Measurements from ENCODE around the gene RPIA. TPM values are rescaled to one million over a fixed set of nuclear protein-coding genes. Genes with fewer than 3 reads are reported as not detected.

The RPIA gene
- total RNA-seq, 4 donors from 2014 or later = 7.9 to 20.5 (median 10.9) TPM

DNA sequence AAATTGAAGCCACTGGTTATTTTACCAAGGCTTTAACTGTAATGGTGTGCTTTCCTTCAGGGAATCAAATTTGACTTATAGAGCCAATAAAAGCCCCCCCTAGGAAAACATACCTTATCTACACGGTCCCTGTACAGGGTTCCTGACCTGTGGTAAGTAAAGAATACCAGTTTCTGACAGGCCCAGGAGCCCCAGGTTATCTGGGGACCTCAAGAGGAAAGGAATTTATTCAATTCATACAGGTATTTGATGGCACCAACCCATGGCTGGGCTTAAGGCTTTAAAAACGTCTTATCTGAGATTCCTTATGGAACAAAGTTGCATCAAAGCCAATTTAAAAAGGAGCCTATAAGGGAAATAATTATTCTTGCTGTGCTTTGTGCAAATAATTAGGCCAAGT, 7.0 kb upstream of the RPIA start:
- TF ChIP-seq, protein P1, sequence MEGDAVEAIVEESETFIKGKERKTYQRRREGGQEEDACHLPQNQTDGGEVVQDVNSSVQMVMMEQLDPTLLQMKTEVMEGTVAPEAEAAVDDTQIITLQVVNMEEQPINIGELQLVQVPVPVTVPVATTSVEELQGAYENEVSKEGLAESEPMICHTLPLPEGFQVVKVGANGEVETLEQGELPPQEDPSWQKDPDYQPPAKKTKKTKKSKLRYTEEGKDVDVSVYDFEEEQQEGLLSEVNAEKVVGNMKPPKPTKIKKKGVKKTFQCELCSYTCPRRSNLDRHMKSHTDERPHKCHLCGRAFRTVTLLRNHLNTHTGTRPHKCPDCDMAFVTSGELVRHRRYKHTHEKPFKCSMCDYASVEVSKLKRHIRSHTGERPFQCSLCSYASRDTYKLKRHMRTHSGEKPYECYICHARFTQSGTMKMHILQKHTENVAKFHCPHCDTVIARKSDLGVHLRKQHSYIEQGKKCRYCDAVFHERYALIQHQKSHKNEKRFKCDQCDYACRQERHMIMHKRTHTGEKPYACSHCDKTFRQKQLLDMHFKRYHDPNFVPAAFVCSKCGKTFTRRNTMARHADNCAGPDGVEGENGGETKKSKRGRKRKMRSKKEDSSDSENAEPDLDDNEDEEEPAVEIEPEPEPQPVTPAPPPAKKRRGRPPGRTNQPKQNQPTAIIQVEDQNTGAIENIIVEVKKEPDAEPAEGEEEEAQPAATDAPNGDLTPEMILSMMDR (IDR thresholded peaks at IDR 0.05) = no peak
- DNase-seq (ENCODE audit: low spot score) = no peak
- no peak for ATAC-seq (ENCODE audit: low FRiP score)

DNA sequence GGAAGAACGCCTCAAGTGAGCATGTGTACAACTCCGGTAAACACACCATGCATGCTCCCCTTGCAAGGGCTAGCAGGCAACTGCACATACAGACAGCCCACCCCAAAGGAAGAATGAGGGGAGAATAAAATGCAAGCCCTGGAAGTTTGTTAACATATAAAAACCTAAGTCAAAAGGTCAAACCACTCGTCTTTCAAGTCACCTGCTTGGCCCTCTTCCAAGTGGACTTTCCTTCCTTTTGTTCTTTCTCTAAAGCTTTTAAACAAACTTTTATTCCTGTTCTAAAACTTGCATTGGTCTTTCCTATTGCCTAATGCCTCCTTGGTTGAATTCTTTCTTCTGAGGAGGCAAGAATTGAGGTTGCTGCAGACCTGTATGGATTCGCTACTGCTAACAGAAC, 5.2 kb upstream of the RPIA start:
- ATAC-seq (ENCODE audit: low FRiP score) (no peak), DNase-seq (ENCODE audit: low spot score) (no peak)
- TF ChIP-seq, protein P1 (IDR thresholded peaks at IDR 0.05) = no peak

DNA sequence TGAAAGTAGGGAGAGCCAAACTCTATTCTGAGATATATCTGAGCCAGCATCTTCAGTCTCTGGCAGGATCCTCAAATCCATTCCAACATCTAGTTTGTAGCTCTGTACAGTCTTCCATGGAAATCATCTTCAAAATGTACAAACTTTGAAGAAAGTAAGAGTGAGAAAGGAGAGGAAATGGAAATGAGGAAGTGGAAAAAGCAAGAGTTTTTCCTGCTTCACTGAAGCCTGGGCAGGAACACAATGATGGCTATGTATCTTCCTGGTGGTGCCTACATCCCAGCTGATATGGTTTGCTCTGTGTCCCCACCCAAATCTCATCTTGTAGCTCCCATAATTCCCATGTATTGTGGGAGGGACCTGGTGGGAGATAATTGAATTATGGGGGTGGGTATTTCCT, 4.1 kb upstream of the RPIA start:
- TF ChIP-seq, protein P1 (IDR thresholded peaks at IDR 0.05) = no peak
- ATAC-seq (ENCODE audit: low FRiP score) = no peak

DNA sequence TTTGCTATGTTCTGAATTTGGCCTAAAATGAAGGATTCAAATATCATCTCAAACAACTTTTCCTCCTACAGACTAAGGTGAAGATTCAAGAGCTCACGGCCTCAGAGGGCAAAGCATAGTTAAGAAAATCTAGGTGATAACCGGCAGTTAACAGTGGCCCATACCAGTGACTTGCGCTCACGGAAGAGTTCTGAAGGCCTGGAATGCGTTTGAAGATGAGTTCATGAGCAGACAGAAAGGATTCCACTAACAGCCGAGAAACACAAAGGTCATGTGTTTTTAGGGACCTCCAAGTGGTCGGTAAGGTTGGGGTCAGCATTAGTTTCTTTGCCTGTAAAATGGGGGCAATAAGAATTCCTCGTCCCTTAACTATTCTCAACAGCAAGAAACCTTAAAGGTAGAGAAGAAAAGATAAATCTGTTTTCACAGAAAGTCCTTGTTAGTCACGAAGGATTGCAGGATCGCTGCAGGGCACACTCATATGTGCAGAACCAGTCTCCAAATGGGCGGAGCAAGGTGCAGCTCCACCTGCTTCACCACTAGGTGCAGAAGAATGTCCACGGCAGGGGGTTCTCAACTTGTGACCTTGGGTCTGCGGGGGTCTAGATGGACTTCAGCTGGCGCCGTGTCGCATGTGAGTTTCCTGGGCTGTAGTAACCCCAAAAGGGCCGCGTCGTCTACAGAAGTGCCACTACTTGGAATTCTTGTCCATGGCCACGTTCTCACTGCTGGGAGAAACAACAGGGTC, 708 bp upstream of the RPIA start:
- TF ChIP-seq, protein P1 (IDR thresholded peaks at IDR 0.05) = peak in 1 of 3 donors; percentile 27
- peak; percentile 49 for ATAC-seq (ENCODE audit: low FRiP score)
- no peak for DNase-seq (ENCODE audit: low spot score)

More for the DNA sequence above, 4.1 kb upstream of the RPIA start:
- DNase-seq (ENCODE audit: low spot score) = no peak

DNA sequence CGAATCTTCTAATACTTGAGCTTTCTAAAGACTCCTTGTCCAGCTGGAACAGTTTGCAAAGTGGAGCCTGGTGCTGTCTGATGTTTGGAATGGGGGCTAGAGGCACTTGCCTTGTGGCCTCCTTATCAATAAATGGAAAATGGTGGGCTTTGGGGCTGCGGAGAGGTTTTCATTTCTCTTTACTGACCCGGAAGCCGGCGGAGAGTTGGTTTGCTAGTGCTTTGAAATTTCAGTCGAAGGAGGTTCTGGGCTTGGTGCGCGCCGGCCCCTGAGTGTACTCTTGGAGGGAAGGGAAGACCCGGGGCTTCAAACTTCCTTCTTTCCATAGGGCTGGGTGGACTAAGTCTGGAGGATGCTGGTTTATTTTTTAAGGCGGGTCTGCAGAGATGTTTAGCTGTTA, 714 bp downstream of the RPIA start:
- TF ChIP-seq, protein P1 (IDR thresholded peaks at IDR 0.05) = no peak
- DNase-seq (ENCODE audit: low spot score) = no peak
- no peak for ATAC-seq (ENCODE audit: low FRiP score)

DNA sequence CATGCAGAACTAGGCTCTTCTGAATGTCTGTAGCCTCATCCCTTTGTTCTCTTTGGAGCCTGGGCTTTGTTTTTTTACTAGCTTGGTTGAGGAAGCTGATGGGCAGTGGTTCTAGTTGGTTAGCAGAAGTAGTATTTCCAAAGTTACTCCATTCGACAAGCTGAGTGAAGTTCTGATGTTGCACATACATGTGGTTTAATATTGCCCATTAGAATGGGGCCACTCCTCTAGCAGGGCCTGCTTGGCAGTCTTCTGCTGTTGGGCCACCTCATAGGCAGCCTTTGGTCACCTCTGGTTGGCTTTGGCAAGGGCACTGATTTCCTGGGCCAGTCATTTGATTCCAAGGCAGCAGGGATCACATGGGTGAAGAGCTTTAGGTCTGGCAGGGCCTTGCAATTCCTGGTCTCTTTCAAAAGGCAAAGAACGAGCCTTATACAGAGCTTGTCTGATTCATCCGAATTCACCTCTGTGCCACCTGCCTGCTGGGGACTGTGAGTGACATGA, 2.5 kb downstream of the RPIA start:
- no peak for DNase-seq (ENCODE audit: low spot score)

More for the DNA sequence above, 2.5 kb downstream of the RPIA start:
- ATAC-seq (ENCODE audit: low FRiP score) = no peak
- TF ChIP-seq, protein P1 (IDR thresholded peaks at IDR 0.05) = no peak
